Colonic mucosa (tissue), 4 donors: Measurements from ENCODE around the gene PAGE2. TPM values are rescaled to one million over a fixed set of nuclear protein-coding genes. Genes with fewer than 3 reads are reported as not detected.
A peak's percentile ranks its signal among the peaks of the same experiment; 100 is the strongest.
"Not testable (repeated sequence)": the region's sequence is repeated elsewhere in the genome, so short reads cannot be mapped to it uniquely, and the experiment has no call there.

Experiments
- DNase-seq: peaks from one replicate; pipeline ENCODE4 v3.0.0-alpha.2; 2020
- H3K27ac ChIP-seq: fragments of 200-600 bp; one replicate; pipeline ENCODE4 v1.8.0; 2021
- H3K27me3 ChIP-seq: fragments of 200-600 bp; one replicate; pipeline ENCODE4 v1.8.0; 2021
- H3K36me3 ChIP-seq: fragments of 200-600 bp; one replicate; pipeline ENCODE4 v1.8.0; 2021
- H3K4me1 ChIP-seq: fragments of 200-600 bp; one replicate; pipeline ENCODE4 v1.8.0; 2021; ENCODE audit warnings: mild to moderate bottlenecking
- H3K4me3 ChIP-seq: fragments of 200-600 bp; one replicate; pipeline ENCODE4 v1.8.0; 2021
- H3K9ac ChIP-seq, 2 donors: one replicate each; pipeline ENCODE4 v1.7.0; 2013; ENCODE audit warnings: control low read depth in 2 of 2, low read depth in 2 of 2, low read length in 2 of 2
- H3K9me3 ChIP-seq: fragments of 200-600 bp; one replicate; pipeline ENCODE4 v1.8.0; 2021
- intact Hi-C: fragments of 100-400 bp; cut with DNase I; formaldehyde crosslinking; loops from one replicate; pipeline ENCODE4 v1.14.1; 2022
- total RNA-seq, 2 donors: library from RNA; stranded (reverse); fragmentation: NEBNext Ultra II Directional in 1 of 2; extraction: Animal tissue kit (Norgen Biotek cat#: 25700) in 1 of 2; gene quantifications; one replicate each; pipeline ENCODE4 v1.2.1, GENCODE V29; 2021
- TF ChIP-seq, protein P1 (sequence below): fragments of 200-600 bp; IDR thresholded peaks from one replicate; pipeline ENCODE4 v1.8.0; 2022; ENCODE audit warnings: antibody characterized with exemption, mild to moderate bottlenecking
- donor health status: healthy.
- donor health status: DM: no; HTN: no; CAD: no.
- donor health status: DM: no; HTN: no; CAD: no.

The PAGE2 gene
- total RNA-seq, 2 donors from 2014 or later = not detected

DNA sequence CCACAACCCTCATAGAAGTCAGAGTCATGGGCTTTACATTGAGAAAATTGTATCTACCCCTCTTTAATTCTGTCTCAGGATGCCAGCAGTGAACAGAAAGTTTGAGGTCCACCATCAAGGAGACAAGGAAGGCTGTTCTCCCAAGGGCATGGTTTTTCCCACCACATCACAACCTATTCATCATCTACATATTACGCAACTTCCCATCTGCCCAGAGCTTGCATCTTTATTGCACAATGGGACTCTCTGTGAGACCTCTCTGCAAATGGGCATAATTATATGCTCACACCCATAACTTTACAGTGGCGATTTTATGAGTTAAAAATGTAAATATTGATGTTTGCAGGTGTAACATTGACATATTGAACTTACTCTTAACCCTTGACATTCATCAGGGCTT is 38.9 kb downstream of the PAGE2 start:
- H3K27me3 ChIP-seq = no peaks in the 10 kb centered on the region

DNA sequence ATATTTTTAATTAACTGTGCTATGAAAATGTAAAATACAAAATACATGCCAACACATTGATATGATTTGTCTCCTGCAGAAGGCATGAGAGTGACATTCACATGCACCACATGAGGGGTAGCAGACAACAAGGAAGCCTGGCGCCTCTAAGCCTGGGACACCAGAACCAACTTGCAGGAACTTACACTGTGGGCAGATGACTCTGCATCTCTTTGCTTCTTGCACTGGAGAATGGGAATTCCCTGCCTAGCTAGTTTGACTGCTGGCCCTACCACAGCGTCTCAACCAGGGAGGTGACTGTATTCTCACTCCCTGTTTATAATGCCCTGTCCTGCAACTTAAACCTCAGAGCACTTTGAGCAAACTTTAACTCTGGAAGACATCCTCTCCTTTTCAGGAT is 40.5 kb downstream of the PAGE2 start:
- no peak overlapping the region for H3K9ac ChIP-seq
- intact Hi-C loops = no loop called here

More for the DNA sequence above, 38.9 kb downstream of the PAGE2 start:
- H3K27ac ChIP-seq = no peak overlapping the region
- no peak for DNase-seq
- TF ChIP-seq, protein P1, sequence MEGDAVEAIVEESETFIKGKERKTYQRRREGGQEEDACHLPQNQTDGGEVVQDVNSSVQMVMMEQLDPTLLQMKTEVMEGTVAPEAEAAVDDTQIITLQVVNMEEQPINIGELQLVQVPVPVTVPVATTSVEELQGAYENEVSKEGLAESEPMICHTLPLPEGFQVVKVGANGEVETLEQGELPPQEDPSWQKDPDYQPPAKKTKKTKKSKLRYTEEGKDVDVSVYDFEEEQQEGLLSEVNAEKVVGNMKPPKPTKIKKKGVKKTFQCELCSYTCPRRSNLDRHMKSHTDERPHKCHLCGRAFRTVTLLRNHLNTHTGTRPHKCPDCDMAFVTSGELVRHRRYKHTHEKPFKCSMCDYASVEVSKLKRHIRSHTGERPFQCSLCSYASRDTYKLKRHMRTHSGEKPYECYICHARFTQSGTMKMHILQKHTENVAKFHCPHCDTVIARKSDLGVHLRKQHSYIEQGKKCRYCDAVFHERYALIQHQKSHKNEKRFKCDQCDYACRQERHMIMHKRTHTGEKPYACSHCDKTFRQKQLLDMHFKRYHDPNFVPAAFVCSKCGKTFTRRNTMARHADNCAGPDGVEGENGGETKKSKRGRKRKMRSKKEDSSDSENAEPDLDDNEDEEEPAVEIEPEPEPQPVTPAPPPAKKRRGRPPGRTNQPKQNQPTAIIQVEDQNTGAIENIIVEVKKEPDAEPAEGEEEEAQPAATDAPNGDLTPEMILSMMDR = no peak
- intact Hi-C loops = no loop called here
- no peaks in the 10 kb centered on the region for H3K9me3 ChIP-seq
- H3K4me1 ChIP-seq = no peaks in the 10 kb centered on the region
- H3K36me3 ChIP-seq = no peaks in the 10 kb centered on the region
- no peak overlapping the region for H3K4me3 ChIP-seq
- no peak overlapping the region for H3K9ac ChIP-seq

DNA sequence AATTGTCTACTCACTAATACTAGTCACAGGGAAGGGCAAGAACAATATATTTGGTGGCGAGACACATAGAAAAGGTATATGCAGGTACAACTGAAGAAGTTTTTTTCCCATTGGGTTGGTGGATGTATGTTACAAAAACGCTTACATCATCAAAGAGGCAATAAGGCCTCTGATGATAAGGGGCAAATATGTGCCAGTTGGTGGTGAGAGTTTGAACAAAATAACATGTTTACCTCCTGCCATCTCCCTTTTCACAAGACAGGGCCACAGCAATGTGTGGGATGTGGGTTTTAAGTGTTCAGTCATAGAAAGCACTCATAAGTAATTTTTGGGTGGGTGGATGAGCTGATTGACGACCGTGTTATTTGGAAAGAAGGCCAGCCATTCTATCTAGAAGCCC is 41.7 kb downstream of the PAGE2 start:
- intact Hi-C loops = loop anchor here (10.0 kb wide), 1 partner anchor 214 kb away; no protein-coding TSS in a partner anchor
- DNase-seq = no peak
- Histone ChIP-seq H3K4me3 (no peak overlapping the region), H3K36me3 (no peaks in the 10 kb centered on the region), H3K27me3 (no peaks in the 10 kb centered on the region), H3K4me1 (no peaks in the 10 kb centered on the region), H3K27ac (no peak overlapping the region), H3K9ac (no peak overlapping the region), H3K9me3 (no peaks in the 10 kb centered on the region)
- TF ChIP-seq, protein P1 = no peak

More for the DNA sequence above, 40.5 kb downstream of the PAGE2 start:
- no peak overlapping the region for H3K27ac ChIP-seq
- H3K9me3 ChIP-seq = no peaks in the 10 kb centered on the region
- DNase-seq = no peak
- no peak overlapping the region for H3K4me3 ChIP-seq
- no peaks in the 10 kb centered on the region for H3K36me3 ChIP-seq
- no peaks in the 10 kb centered on the region for H3K27me3 ChIP-seq
- TF ChIP-seq, protein P1 = no peak
- no peaks in the 10 kb centered on the region for H3K4me1 ChIP-seq

- TF ChIP-seq, protein P1 = no peak
- Histone ChIP-seq H3K9ac (no peak overlapping the region), H3K27me3 (no peaks in the 10 kb centered on the region), H3K4me1 (no peaks in the 10 kb centered on the region), H3K4me3 (no peak overlapping the region), H3K36me3 (no peaks in the 10 kb centered on the region), H3K9me3 (no peaks in the 10 kb centered on the region), H3K27ac (no peak overlapping the region)
- intact Hi-C loops = loop anchor here (10.0 kb wide), 1 partner anchor 212 kb away; no protein-coding TSS in a partner anchor
- no peak for DNase-seq
These were observed 43.6 kb downstream of the PAGE2 start for GRCh38 chrX:55132416-55132815.

DNA sequence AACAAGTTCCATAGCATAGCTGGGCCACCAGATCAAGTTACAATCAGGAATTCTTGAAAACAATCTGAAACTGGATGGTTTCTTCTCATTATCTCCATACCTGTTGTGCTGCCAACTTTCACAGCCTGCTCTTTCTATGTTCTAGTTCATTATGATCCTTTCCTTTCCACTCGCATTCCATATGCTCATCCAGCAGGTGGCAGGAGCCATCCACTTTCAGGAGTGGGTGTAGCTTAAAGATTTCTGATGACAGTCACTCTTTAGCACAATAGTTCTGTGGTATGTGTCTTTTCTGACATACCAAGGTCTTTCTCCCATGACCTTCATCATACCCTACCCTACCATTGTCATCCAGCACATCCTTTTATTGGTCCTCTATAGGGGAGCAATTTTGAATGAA is 46.4 kb downstream of the PAGE2 start:
- TF ChIP-seq, protein P1 = peak; percentile 45
- peak; percentile 50 for DNase-seq
- H3K27ac ChIP-seq = no peak overlapping the region
- no peaks in the 10 kb centered on the region for H3K4me1 ChIP-seq
- no peak overlapping the region for H3K9ac ChIP-seq
- H3K36me3 ChIP-seq = no peaks in the 10 kb centered on the region
- H3K4me3 ChIP-seq = no peak overlapping the region
- H3K27me3 ChIP-seq = no peaks in the 10 kb centered on the region
- intact Hi-C loops = loop anchor here (10.0 kb wide), 1 partner anchor 210 kb away; no protein-coding TSS in a partner anchor
- H3K9me3 ChIP-seq = no peaks in the 10 kb centered on the region

GRCh38 chrX:55140800-55141199 is 52.0 kb downstream of the PAGE2 start:
- H3K9me3 ChIP-seq, H3K27me3 ChIP-seq, DNase-seq, H3K4me1 ChIP-seq, H3K9ac ChIP-seq, H3K36me3 ChIP-seq, intact Hi-C loops, H3K4me3 ChIP-seq: not testable (repeated sequence)
- peak overlapping the region; percentile 64 for H3K27ac ChIP-seq

Other genes starting within 250 kb of the PAGE2 start
- gene TRO, start 168.2 kb upstream of the PAGE2 start, total RNA-seq = 1 to 10 TPM; 1.1 to 1.6 TPM
- gene PFKFB1, start 94.8 kb upstream of the PAGE2 start, total RNA-seq = under 1 TPM; 0.25 to 0.32 TPM
- 10 to 100 TPM; 22.0 to 28.2 TPM for gene APEX2, start 88.7 kb upstream of the PAGE2 start, total RNA-seq
- under 1 TPM in 1 of 2 donors, not detected in 1; 0.74 TPM for gene ALAS2, start 58.0 kb upstream of the PAGE2 start, total RNA-seq
- gene PAGE2B, start 14.0 kb upstream of the PAGE2 start, total RNA-seq = not detected
- gene PAGE5, start 131.3 kb downstream of the PAGE2 start, total RNA-seq = not detected
- not detected for gene PAGE3, start 175.9 kb downstream of the PAGE2 start, total RNA-seq